Liver (tissue), 3 donors: ENCODE data around the gene SFN.
A peak's percentile ranks its signal among the peaks of the same experiment; 100 is the strongest.

Experiments
- CTCF ChIP-seq: fragments of 150-350 bp; IDR thresholded peaks from 2 replicates; pipeline ENCODE4 v1.5.1; 2017; ENCODE audit warnings: improper control_type of control experiment, low read depth, low read length; ENCODE audit not compliant: missing input control
- EGR1 ChIP-seq, 2 donors: IDR thresholded peaks; 2 replicates each; pipeline ENCODE4 v1.6.1; 2016 to 2018; ENCODE audit warnings: antibody characterized with exemption in 2 of 2, low read depth in 2 of 2
- GABPA ChIP-seq, 2 donors: IDR thresholded peaks in 1 of 2; conservative IDR thresholded peaks in 1 of 2; 2 replicates each; pipeline ENCODE4 v1.6.1; 2016; ENCODE audit warnings: antibody characterized with exemption in 2 of 2, mild to moderate bottlenecking in 1 of 2, moderate library complexity in 1 of 2
- MAX ChIP-seq: IDR thresholded peaks from 2 replicates; pipeline ENCODE4 v1.6.1; 2016; ENCODE audit warnings: antibody characterized with exemption
- NR2F2 ChIP-seq: IDR thresholded peaks from 2 replicates; pipeline ENCODE4 v1.6.1; 2016; ENCODE audit warnings: antibody characterized with exemption
- RAD21 ChIP-seq, 2 donors: IDR thresholded peaks; 2 replicates each; pipeline ENCODE4 v1.6.1; 2016; ENCODE audit warnings: antibody characterized with exemption in 2 of 2, mild to moderate bottlenecking in 2 of 2
- RXRA ChIP-seq, 2 donors: IDR thresholded peaks; 2 replicates each; pipeline ENCODE4 v1.6.1; 2017 to 2018; ENCODE audit warnings: antibody characterized with exemption in 2 of 2, mild to moderate bottlenecking in 1 of 2
- SP1 ChIP-seq: IDR thresholded peaks from 2 replicates; pipeline ENCODE4 v1.6.1; 2018; ENCODE audit warnings: antibody characterized with exemption, mild to moderate bottlenecking
- TAF1 ChIP-seq: conservative IDR thresholded peaks from 2 replicates; pipeline ENCODE4 v1.6.1; 2016; ENCODE audit warnings: antibody characterized with exemption, mild to moderate bottlenecking
- YY1 ChIP-seq: IDR thresholded peaks from 2 replicates; pipeline ENCODE4 v1.6.1; 2016; ENCODE audit warnings: antibody characterized with exemption, mild to moderate bottlenecking
- TF ChIP-seq, protein P1 (sequence below): IDR thresholded peaks from 2 replicates; pipeline ENCODE4 v1.6.1; 2016; ENCODE audit warnings: antibody characterized with exemption, mild to moderate bottlenecking
- TF ChIP-seq, protein P2 (sequence below): IDR thresholded peaks from 2 replicates; pipeline ENCODE4 v1.6.1; 2016; ENCODE audit warnings: antibody characterized with exemption
- donor health status: healthy.
- donor health status: healthy.

GRCh38 chr1:26853156-26853555, 9.8 kb upstream of the SFN start:
- TF ChIP-seq CTCF (peak; percentile 79), MAX (no peak), GABPA (IDR thresholded peaks at IDR 0.05 in 1 of 2, conservative IDR thresholded peaks at IDR 0.05 in 1 of 2) (no peak), SP1 (no peak), RAD21 (IDR thresholded peaks at IDR 0.05) (peak; percentile 86 to 93), RXRA (IDR thresholded peaks at IDR 0.05) (no peak), TAF1 (no peak), EGR1 (IDR thresholded peaks at IDR 0.05; ENCODE audit: low read depth in 2 of 2) (no peak), YY1 (no peak), NR2F2 (no peak)
- TF ChIP-seq, protein P1, sequence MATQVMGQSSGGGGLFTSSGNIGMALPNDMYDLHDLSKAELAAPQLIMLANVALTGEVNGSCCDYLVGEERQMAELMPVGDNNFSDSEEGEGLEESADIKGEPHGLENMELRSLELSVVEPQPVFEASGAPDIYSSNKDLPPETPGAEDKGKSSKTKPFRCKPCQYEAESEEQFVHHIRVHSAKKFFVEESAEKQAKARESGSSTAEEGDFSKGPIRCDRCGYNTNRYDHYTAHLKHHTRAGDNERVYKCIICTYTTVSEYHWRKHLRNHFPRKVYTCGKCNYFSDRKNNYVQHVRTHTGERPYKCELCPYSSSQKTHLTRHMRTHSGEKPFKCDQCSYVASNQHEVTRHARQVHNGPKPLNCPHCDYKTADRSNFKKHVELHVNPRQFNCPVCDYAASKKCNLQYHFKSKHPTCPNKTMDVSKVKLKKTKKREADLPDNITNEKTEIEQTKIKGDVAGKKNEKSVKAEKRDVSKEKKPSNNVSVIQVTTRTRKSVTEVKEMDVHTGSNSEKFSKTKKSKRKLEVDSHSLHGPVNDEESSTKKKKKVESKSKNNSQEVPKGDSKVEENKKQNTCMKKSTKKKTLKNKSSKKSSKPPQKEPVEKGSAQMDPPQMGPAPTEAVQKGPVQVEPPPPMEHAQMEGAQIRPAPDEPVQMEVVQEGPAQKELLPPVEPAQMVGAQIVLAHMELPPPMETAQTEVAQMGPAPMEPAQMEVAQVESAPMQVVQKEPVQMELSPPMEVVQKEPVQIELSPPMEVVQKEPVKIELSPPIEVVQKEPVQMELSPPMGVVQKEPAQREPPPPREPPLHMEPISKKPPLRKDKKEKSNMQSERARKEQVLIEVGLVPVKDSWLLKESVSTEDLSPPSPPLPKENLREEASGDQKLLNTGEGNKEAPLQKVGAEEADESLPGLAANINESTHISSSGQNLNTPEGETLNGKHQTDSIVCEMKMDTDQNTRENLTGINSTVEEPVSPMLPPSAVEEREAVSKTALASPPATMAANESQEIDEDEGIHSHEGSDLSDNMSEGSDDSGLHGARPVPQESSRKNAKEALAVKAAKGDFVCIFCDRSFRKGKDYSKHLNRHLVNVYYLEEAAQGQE: no peak
- TF ChIP-seq, protein P2, sequence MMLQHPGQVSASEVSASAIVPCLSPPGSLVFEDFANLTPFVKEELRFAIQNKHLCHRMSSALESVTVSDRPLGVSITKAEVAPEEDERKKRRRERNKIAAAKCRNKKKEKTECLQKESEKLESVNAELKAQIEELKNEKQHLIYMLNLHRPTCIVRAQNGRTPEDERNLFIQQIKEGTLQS: no peak
